ENCODE measurements around the gene AMD1. TPM values are rescaled to one million over a fixed set of nuclear protein-coding genes. Genes with fewer than 3 reads are reported as not detected.
"Not testable (repeated sequence)": the region's sequence is repeated elsewhere in the genome, so short reads cannot be mapped to it uniquely, and the experiment has no call there.

The AMD1 gene
- total and polyA plus RNA-seq, 12 donors: 15.4 to 64.1 (median 43.5) TPM

DNA sequence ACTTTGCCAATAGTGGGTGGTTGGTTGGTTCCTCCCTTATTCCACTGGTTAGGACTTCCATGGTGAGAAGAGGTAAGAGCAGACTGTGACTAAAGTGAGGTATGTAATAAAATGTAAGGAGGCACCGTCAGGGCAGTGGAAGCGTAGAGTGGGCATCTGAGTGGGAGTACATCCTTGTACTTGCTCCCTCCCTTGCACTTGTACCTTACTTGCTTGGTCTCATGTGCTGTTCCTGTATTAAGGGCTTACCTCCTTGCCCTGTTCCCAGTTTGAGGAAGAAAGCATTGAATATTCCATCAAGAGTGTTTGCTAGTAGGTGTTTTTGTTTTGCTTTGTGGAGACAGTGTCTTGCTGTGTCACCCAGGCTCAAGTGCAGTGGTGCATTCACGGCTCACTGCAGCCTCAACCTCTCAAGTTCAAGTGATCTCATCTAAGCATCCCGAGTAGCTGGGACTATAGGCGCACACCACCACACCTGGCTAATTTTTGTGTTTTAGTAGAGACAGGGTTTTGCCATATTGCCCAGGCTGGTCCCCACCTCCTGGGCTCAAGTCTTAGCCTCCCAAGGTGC lies 25.5 kb downstream of the AMD1 start:
- no peak for DNase-seq
- intact Hi-C loops (cut with DNase I): no loop called here
- Histone ChIP-seq H3K4me3 (no peak overlapping the region), H3K36me3 (replicated peaks in 1 of 2) (peaks cover 0 to 19% of the 10 kb centered on the region in 2 donors), H3K4me1 (replicated peaks in 1 of 2) (no peaks in the 10 kb centered on the region), H3K9me3 (replicated peaks in 1 of 3) (no peaks in the 10 kb centered on the region), H3K27me3 (no peaks in the 10 kb centered on the region), H3K27ac (no peak overlapping the region)
- WGBS, 4 donors: 95 to 97% (median 96%) methylated on average over 5 of the region's 5 CpGs
- TF ChIP-seq POLR2A (IDR thresholded peaks at IDR 0.05): no peak

DNA sequence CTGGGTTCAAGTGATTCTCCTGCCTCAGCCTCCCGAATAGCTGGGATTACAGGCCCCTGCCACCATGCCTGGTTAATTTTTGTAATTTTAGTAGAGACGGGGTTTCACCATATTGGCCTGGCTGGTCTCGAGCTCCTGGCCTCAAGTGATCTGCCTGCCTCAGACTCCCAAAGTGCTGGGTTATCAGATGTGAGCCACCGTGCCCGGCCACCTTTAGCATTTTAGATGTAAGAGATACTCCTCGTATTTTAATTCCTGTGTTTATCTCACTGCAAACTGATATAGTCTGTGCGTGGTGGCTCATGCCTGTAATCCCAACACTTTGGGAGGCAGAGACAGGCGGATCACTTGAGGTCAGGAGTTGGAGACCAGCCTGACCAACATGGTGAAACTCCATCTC lies 27.0 kb downstream of the AMD1 start:
- H3K27ac ChIP-seq; H3K9me3 ChIP-seq (replicated peaks in 1 of 3); H3K27me3 ChIP-seq; H3K36me3 ChIP-seq (replicated peaks in 1 of 2); DNase-seq; intact Hi-C loops (cut with DNase I); H3K4me3 ChIP-seq; H3K4me1 ChIP-seq (replicated peaks in 1 of 2): not testable (repeated sequence)
- 91 to 96% (median 94%) methylated on average over 8 of the region's 8 CpGs for WGBS, 4 donors

DNA sequence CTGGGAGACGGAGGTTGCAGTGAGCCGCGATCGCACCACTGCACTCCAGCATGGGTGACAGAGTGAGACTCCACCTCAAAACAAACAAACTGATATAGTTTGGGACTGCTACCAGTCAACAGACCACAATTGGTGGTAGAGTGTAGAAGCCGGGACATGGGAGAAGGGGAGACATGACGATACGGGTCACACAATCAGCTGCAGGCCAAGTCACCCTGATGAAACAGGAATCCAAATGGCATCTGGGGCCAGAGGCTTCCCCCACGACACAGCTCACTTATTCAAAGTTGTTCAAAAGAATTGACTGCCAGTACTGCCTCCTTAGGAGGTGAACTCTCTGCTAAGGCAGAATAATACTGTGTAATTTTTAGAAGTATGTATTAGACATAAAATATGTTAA lies 27.5 kb downstream of the AMD1 start:
- intact Hi-C loops (cut with DNase I): no loop called here
- Histone ChIP-seq H3K4me1 (replicated peaks in 1 of 2) (no peaks in the 10 kb centered on the region), H3K27ac (no peak overlapping the region), H3K9me3 (replicated peaks in 1 of 3) (no peaks in the 10 kb centered on the region), H3K36me3 (replicated peaks in 1 of 2) (no peaks in the 10 kb centered on the region), H3K4me3 (no peak overlapping the region), H3K27me3 (no peaks in the 10 kb centered on the region)
- no peak for TF ChIP-seq POLR2A (IDR thresholded peaks at IDR 0.05)
- TF ChIP-seq, protein P1, sequence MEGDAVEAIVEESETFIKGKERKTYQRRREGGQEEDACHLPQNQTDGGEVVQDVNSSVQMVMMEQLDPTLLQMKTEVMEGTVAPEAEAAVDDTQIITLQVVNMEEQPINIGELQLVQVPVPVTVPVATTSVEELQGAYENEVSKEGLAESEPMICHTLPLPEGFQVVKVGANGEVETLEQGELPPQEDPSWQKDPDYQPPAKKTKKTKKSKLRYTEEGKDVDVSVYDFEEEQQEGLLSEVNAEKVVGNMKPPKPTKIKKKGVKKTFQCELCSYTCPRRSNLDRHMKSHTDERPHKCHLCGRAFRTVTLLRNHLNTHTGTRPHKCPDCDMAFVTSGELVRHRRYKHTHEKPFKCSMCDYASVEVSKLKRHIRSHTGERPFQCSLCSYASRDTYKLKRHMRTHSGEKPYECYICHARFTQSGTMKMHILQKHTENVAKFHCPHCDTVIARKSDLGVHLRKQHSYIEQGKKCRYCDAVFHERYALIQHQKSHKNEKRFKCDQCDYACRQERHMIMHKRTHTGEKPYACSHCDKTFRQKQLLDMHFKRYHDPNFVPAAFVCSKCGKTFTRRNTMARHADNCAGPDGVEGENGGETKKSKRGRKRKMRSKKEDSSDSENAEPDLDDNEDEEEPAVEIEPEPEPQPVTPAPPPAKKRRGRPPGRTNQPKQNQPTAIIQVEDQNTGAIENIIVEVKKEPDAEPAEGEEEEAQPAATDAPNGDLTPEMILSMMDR (IDR thresholded peaks at IDR 0.05): no peak
- no peak for DNase-seq
- WGBS, 4 donors: 91 to 92% (median 92%) methylated on average over 8 of the region's 8 CpGs

DNA sequence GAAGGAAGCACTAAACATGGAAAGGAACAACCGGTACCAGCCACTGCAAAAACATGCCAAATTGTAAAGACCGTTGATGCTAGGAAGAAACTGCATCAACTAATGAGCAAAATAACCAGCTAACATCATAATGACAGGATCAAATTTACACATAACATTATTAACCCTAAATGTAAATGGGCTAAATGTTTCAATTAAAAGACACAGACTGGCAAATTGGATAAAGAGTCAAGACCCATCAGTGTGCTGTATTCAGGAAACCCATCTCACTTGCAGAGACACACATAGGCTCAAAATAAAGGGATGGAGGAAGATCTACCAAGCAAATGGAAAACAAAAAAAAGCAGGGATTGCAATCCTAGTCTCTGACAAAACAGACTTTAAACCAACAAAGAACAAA lies 31.7 kb downstream of the AMD1 start:
- H3K27ac ChIP-seq; H3K36me3 ChIP-seq (replicated peaks in 1 of 2); intact Hi-C loops (cut with DNase I); H3K4me3 ChIP-seq; H3K4me1 ChIP-seq (replicated peaks in 1 of 2); H3K27me3 ChIP-seq; DNase-seq; H3K9me3 ChIP-seq (replicated peaks in 1 of 3): not testable (repeated sequence)
- WGBS, 4 donors: 100% methylated on average over 1 to 2 of the region's 2 CpGs

DNA sequence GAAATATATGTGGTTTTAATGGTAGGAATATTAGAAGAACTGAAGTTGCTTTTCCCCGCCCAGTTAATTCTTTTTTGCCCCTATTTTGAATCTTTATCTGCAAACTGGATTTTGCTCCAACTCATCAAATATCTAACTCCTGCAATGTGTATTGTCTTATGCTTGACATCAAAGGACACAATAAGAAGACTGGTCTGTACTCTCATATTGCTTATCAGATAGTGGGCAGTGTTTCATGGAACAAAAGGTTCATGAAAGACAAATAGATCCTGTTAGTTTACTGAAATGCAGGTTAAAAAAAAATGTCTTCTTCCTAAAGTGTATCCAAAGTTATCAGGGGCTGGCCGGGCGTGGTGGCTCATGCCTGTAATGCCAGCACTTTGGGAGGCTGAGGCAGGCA lies 56.2 kb downstream of the AMD1 start:
- Histone ChIP-seq H3K27ac (no peak overlapping the region), H3K4me1 (replicated peaks in 1 of 2) (no peaks in the 10 kb centered on the region), H3K27me3 (peaks cover 5% of the 10 kb centered on the region), H3K9me3 (replicated peaks in 1 of 3) (no peaks in the 10 kb centered on the region), H3K36me3 (replicated peaks in 1 of 2) (no peaks in the 10 kb centered on the region), H3K4me3 (no peak overlapping the region)
- 90 to 98% (median 94%) methylated on average over 3 of the region's 3 CpGs for WGBS, 4 donors
- TF ChIP-seq POLR2A (IDR thresholded peaks at IDR 0.05): no peak
- TF ChIP-seq, protein P1 (IDR thresholded peaks at IDR 0.05): no peak
- intact Hi-C loops (cut with DNase I): no loop called here
- DNase-seq: no peak

DNA sequence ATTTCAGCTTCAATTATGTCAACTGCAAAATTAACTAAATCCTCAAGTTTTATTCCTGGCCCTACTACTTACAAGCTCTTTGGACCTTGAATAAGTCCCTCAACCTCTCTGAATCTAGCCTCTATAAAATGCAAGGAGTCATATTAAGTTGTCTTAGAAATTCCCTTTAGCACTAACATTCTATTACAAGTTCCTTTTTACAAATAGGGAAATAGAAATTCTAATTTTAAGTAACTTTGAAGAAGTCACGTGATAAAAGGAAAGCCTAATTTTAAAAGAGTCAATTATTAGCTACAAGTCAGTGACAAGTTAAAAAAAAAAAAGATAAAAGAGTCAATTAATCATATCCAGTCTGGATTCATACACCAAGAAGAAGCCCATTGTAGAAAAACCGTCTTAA lies 59.3 kb downstream of the AMD1 start:
- intact Hi-C loops (cut with DNase I): no loop called here
- DNase-seq: no peak
- H3K4me1 ChIP-seq (replicated peaks in 1 of 2): no peaks in the 10 kb centered on the region
- H3K9me3 ChIP-seq (replicated peaks in 1 of 3): no peaks in the 10 kb centered on the region
- 53 to 74% (median 67%) methylated on average over 2 of the region's 2 CpGs for WGBS, 4 donors
- no peak overlapping the region for H3K4me3 ChIP-seq
- H3K27me3 ChIP-seq: peaks cover 5% of the 10 kb centered on the region
- TF ChIP-seq, protein P1 (IDR thresholded peaks at IDR 0.05): no peak
- no peak for TF ChIP-seq POLR2A (IDR thresholded peaks at IDR 0.05)
- no peaks in the 10 kb centered on the region for H3K36me3 ChIP-seq (replicated peaks in 1 of 2)
- no peak overlapping the region for H3K27ac ChIP-seq
